Measurements from ENCODE around the gene MRGPRF. TPM values are rescaled to one million over a fixed set of nuclear protein-coding genes. Genes with fewer than 3 reads are reported as not detected.

MRGPRF gene
- polyA plus RNA-seq, 4 donors = 17.9 to 28.1 (median 20.8) TPM

GRCh38 chr11:69051381-69052342 is 38.6 kb upstream of the MRGPRF start:
- no peak for DNase-seq (ENCODE audit: low read depth in 4 of 4, low spot score in 3 of 4)

- no peak for DNase-seq (ENCODE audit: low read depth in 4 of 4, low spot score in 3 of 4)
Measured at GRCh38 chr11:69050592-69051380, 37.7 kb upstream of the MRGPRF start.

DNA sequence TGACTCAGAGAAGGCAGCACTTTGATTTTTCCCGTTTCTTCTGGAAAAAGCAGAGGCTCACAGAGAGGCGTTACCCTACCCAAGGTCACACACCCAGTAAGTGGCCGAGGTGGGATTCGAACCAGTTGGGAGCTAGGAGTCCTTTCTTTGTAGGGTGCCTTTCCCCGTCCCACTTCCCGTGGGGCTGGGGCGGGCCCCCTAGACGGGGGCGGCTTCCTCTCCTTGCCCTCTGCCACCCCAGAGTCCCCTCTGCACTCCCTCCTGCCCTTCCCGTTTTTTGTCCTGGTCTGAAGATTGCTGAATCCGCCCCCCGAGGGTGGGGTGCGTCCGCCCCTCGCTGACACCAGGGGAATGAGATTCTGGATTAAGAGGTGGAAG is 36.4 kb upstream of the MRGPRF start:
- no peak for DNase-seq (ENCODE audit: low read depth in 4 of 4, low spot score in 3 of 4)

DNA sequence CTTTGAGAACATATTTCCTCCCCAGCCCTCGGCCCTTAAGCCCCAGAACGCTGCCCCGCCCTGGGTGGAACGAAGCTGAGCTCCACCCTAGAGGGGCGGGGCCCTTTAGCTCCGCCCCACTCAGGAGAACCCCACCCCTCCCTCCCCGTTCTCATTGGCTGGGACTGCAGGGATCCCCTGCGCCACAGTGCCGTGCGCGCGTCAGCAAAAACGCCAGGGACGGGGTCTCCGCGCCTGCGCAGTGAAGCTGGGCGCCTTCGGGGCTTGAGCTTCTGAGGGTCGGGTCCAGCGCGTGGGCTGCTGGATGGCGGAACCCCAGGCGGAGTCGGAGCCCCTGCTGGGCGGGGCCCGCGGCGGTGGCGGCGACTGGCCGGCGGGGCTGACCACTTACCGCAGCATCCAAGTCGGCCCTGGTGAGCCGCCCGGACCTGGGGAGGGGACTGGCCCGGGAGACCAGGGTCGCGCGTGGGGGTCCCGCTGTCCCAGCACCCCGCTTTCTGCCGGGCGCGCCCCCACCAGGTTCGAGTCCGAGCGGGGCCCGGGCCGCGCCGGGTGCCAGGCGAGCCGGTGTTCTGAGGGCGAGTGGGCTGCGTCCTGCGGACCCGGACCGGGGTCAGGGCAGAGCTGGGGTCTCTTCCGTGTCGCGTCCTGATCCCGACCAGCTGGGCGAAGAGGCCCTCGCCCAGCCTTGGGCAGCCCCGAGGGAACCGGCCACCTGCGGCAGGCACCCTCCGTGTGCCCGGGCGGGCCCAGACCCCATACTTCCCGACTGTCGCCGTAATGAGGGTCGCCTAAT is 35.8 kb upstream of the MRGPRF start, which contains the start of gene TPCN2:
Gene TPCN2, plus strand, starts transcription at position 239 of the 796 bp plus-strand sequence. Its CDS starts 66 bp downstream, at position 305.
- DNase-seq (ENCODE audit: low read depth in 4 of 4, low spot score in 3 of 4) = peak; percentile 88 to 93 (median 92)

DNA sequence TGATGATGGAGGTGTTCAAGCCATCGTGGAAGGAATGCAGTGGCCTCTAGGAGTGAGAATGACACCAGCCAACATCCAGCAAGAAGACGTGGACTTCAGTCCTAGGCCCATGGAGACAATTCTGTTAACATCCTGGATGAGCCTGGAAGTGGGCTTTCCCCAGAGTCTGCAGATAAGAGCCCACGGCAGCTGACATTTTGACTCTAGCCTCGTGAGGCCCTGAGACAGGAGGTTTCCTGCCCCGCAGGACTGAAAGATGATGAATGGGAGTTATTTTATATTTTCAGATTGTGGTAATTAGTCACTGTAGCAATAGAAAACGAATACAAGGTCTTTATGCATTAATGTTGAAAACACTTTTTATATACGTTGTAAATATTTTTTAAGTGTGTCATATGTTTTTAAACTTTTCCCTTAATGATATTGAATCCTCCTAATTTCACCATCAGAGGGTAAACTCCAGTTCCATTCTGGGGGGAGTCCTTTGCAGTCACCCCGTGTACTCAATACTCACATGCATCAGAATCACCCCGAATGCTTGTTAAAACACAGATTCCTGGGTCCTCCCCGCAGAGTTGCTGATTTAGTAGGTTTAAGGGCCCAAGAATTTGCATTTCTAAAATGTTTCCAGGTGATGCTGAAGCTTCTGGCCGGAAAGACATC is 35.1 kb upstream of the MRGPRF start:
- DNase-seq (ENCODE audit: low read depth in 4 of 4, low spot score in 3 of 4) = no peak

GRCh38 chr11:69044111-69045013 is 31.3 kb upstream of the MRGPRF start:
- DNase-seq (ENCODE audit: low read depth in 4 of 4, low spot score in 3 of 4) = peak; percentile 43 to 66 (median 54)

- no peak for DNase-seq (ENCODE audit: low read depth in 4 of 4, low spot score in 3 of 4)
Measured at GRCh38 chr11:69041516-69041915, 28.5 kb upstream of the MRGPRF start.

GRCh38 chr11:69040581-69041260 is 27.7 kb upstream of the MRGPRF start:
- no peak for DNase-seq (ENCODE audit: low read depth in 4 of 4, low spot score in 3 of 4)

- no peak for DNase-seq (ENCODE audit: low read depth in 4 of 4, low spot score in 3 of 4)
Measured at GRCh38 chr11:69040051-69040450, 27.0 kb upstream of the MRGPRF start.

GRCh38 chr11:69039501-69039900 is 26.5 kb upstream of the MRGPRF start:
- DNase-seq (ENCODE audit: low read depth in 4 of 4, low spot score in 3 of 4) = no peak

DNA sequence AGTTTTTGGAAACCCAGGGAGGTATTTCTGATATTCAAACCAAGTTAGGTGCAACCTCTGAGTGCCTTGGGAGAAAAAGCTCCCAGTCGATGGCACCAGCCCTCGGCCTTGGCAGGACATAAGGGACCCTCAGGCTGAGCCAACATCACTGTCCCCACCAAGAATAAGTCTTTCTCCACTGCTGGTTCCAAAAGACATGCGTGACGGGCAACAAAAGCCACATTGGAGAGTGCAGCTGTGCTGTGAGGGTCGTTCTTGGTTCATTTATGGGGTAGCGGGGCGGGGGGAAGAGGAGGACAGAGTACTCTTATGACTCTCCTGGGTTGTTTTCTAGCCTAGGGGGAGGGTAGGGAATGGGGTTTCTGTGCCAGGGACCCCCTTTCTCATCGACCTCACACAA is 24.5 kb upstream of the MRGPRF start:
- no peak for DNase-seq (ENCODE audit: low read depth in 4 of 4, low spot score in 3 of 4)

GRCh38 chr11:69037074-69037473 is 24.0 kb upstream of the MRGPRF start:
- DNase-seq (ENCODE audit: low read depth in 4 of 4, low spot score in 3 of 4) = no peak

GRCh38 chr11:69035946-69036340 is 22.9 kb upstream of the MRGPRF start:
- no peak for DNase-seq (ENCODE audit: low read depth in 4 of 4, low spot score in 3 of 4)

- DNase-seq (ENCODE audit: low read depth in 4 of 4, low spot score in 3 of 4) = no peak
Measured at GRCh38 chr11:69035150-69035945, 22.3 kb upstream of the MRGPRF start.

DNA sequence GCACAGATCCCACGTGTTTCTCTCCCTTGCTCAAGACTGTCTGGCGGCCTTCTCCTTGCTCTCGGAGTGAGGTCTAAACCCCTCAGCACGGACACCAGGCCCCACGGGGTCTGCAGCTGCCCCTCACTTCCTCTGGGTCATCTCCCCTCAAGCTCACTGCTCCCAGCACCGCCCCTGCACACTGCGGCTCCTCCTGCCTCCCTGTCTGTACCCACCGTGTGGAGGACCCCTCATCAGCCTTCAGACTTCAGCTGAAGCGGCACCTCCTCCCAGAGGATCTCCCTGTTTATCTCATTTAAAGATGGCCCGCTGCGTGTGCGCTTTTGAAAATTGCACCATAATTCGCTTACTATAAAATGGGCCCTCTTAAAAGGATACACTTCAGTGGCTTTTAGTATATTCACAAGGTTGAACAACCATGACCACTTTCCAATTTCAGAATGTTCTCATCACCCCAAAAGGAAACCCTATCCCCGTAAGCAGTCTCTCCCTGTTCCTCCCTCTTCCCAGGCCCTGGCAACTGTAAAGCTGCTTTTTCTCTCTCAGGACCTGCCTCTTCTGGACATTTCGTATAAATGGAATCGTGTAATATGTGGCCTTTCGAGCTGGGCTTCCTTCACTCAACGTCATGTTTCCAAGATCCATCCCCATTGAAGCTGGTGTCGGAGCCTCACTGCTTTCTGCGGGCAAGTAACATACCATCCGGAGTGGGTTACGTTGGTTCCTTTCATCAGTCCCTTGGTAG is 21.2 kb upstream of the MRGPRF start:
- DNase-seq (ENCODE audit: low read depth in 4 of 4, low spot score in 3 of 4) = no peak

DNA sequence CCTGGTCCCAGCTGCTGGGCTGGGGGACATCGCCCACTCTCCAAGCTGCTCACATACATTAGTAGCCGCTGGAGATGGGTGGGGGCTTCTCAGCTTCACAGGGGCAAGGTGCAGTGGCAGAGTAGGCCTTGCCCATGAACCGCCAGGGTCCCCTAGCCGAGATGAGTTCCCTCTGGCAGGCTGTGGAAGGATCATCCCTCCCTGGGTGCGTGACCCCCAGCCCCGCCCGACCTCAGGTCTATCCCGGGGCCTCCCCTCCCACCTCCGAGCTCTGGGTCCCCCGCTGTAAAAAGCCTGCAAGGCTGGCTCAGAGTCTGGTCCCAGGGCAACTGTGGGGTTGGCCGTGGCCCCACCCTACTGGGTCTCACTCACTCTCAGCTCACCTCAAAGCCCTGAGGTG is 20.4 kb upstream of the MRGPRF start:
- DNase-seq (ENCODE audit: low read depth in 4 of 4, low spot score in 3 of 4) = no peak

DNA sequence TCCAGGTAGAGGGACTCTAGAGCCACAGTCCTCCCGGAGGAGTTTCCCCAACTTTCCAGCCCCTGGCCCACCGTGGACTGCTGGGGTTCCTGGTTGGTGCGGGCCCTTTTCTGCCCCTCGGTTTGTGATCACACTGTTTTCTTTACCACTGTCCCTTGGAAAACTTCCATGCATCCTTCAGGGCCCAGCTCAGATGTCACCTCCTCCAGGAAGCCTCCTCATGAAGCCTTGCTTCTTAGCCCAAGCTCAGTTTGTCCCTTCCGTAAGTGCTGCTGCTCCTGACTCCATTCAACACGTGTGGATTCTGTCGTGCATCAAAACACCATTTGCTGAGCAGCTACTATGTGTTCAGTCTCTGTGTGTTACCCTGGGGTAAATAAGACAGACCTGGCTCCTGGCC is 19.8 kb upstream of the MRGPRF start:
- no peak for DNase-seq (ENCODE audit: low read depth in 4 of 4, low spot score in 3 of 4)
